IMR-90 (cell line): ENCODE results near the gene ARL2.

ENCODE experiments used
- BHLHE40 ChIP-seq: fragments of 150-350 bp; IDR thresholded peaks from 2 replicates; pipeline ENCODE4 v1.6.1; 2016; ENCODE audit warnings: mild to moderate bottlenecking, low read depth, low read length
- CEBPB ChIP-seq: IDR thresholded peaks from 2 replicates; pipeline ENCODE4 v1.6.1; 2012; ENCODE audit warnings: low read depth, low read length, improper control_type of control experiment
- CHD1 ChIP-seq: IDR thresholded peaks from 2 replicates; pipeline ENCODE4 v1.6.1; 2012; ENCODE audit warnings: low read depth, low read length, improper control_type of control experiment
- FOS ChIP-seq: fragments of 150-350 bp; IDR thresholded peaks from 2 replicates; pipeline ENCODE4 v1.6.1; 2016; ENCODE audit warnings: low read depth, low read length
- MAFK ChIP-seq: IDR thresholded peaks from 2 replicates; pipeline ENCODE4 v1.6.1; 2012; ENCODE audit warnings: low read depth, low read length, improper control_type of control experiment
- POLR2A ChIP-seq: IDR thresholded peaks from 2 replicates; pipeline ENCODE4 v1.6.1; 2012; ENCODE audit warnings: mild to moderate bottlenecking, low read depth, low read length
- TF ChIP-seq, protein P1 (sequence below): conservative IDR thresholded peaks from 2 replicates; pipeline ENCODE4 v1.5.1; 2012; ENCODE audit warnings: mild to moderate bottlenecking, low read depth, low read length, improper control_type of control experiment
- TF ChIP-seq, protein P2 (sequence below): fragments of 150-350 bp; IDR thresholded peaks from 2 replicates; pipeline ENCODE4 v1.6.1; 2016; ENCODE audit warnings: low read depth, mild to moderate bottlenecking, low read length, moderate library complexity, borderline replicate concordance

DNA sequence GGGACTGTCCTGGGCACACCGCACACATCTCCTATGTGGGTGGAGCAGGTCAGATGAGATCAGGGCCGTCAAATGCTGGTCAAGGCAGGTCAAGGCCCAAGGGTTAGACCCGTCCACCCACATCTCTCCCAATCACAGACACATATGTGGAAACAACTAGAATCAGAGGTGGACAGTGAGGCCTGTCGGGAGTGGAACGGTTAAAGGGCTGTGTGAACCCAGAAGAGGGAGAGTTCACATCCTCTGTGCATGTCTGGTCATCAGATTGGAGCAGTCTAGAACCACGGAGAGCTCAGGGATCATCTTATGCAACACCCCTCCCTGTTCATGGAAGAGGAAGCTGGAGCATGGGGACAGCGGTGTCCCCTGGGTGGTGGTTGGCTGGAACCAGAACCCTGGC is 5.9 kb downstream of the ARL2 start:
- TF ChIP-seq, protein P1, sequence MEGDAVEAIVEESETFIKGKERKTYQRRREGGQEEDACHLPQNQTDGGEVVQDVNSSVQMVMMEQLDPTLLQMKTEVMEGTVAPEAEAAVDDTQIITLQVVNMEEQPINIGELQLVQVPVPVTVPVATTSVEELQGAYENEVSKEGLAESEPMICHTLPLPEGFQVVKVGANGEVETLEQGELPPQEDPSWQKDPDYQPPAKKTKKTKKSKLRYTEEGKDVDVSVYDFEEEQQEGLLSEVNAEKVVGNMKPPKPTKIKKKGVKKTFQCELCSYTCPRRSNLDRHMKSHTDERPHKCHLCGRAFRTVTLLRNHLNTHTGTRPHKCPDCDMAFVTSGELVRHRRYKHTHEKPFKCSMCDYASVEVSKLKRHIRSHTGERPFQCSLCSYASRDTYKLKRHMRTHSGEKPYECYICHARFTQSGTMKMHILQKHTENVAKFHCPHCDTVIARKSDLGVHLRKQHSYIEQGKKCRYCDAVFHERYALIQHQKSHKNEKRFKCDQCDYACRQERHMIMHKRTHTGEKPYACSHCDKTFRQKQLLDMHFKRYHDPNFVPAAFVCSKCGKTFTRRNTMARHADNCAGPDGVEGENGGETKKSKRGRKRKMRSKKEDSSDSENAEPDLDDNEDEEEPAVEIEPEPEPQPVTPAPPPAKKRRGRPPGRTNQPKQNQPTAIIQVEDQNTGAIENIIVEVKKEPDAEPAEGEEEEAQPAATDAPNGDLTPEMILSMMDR = no peak
- TF ChIP-seq POLR2A (no peak), FOS (no peak), BHLHE40 (no peak), CHD1 (no peak), MAFK (no peak), CEBPB (no peak)
- TF ChIP-seq, protein P2, sequence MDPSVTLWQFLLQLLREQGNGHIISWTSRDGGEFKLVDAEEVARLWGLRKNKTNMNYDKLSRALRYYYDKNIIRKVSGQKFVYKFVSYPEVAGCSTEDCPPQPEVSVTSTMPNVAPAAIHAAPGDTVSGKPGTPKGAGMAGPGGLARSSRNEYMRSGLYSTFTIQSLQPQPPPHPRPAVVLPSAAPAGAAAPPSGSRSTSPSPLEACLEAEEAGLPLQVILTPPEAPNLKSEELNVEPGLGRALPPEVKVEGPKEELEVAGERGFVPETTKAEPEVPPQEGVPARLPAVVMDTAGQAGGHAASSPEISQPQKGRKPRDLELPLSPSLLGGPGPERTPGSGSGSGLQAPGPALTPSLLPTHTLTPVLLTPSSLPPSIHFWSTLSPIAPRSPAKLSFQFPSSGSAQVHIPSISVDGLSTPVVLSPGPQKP = no peak
